CD4-positive, alpha-beta T cell treated with Interleukin-21 for 1 hour (primary cell): ENCODE results near the gene SNTG2.

Experiments
- DNase-seq: peaks from one replicate; pipeline ENCODE4 v3.0.0-alpha.2; 2020

SNTG2 gene

GRCh38 chr2:1249897-1250687 is 299.4 kb downstream of the SNTG2 start:
- DNase-seq, result no peak

- no peak for DNase-seq
Measured at GRCh38 chr2:1251520-1251919, 300.9 kb downstream of the SNTG2 start.

DNA sequence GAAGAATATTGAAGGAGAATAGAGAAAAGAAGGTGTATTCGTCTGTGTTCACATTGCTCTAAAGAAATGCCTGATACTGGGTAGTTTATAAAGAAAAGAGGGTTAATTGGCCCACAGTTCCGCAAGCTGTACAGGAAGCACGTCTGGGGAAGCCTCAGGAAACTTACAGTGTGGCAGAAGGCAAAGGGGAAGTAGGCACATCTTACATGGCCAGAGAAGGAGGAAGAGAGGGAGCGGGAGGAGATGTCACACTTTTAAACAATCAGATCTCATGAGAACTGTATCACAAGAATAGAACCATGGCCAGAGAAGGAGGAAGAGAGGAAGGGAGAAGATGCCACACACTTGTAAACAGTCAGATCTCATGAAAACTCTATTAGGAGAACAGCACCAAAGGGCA is 303.0 kb downstream of the SNTG2 start:
- DNase-seq, result no peak

DNA sequence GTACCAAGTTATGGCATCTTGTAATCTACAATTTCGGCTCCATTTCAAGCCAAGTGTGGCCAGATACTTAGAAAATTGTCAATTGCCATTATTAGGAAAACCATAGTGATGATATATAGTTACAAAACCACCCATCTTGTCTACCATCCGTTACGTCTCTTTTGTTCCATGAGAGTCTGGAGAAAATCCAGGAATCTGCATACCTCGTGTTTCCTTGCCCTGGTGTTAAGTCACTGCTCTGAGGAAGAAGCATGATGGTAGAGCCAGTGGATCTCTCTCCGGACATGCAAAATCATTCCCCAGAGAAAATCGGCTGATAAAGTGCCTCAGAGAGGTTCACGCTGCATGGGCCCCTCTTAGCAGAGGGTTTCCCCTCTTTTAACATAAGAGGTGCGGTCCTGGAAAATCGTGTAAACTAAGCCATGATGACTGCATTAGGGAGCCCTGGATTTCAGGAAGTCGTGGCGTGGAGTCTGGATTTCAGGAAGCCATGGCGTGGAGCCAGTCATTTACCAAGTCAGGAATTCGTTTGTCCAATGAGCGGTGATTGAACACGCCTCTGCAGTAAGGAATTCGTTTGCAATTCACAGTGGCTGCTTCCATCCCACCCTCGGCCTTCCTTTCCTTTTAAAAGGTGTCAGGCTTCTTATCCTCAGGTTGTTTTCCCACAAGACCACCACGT is 304.2 kb downstream of the SNTG2 start:
- DNase-seq, result no peak

- no peak for DNase-seq
Measured at GRCh38 chr2:1256632-1257324, 306.1 kb downstream of the SNTG2 start.

DNA sequence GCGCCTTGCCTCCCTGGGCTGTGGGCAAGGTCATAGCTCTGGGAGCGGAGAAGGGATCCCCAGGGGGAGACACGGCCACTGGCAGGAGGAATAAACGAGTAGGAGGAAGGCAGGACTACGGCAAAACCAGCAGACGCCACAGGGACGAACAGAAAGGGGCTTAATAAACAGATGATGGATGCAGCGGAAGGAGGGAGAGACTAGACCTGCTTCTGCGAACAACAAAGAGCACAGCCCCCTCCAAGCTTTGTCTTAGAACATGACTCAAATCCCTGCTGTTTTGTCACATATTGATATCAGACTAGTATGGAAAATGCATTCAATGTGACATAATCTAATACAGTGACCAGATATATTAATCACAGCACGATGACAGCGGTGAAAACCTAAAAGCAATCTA is 306.7 kb downstream of the SNTG2 start:
- DNase-seq, result no peak

DNA sequence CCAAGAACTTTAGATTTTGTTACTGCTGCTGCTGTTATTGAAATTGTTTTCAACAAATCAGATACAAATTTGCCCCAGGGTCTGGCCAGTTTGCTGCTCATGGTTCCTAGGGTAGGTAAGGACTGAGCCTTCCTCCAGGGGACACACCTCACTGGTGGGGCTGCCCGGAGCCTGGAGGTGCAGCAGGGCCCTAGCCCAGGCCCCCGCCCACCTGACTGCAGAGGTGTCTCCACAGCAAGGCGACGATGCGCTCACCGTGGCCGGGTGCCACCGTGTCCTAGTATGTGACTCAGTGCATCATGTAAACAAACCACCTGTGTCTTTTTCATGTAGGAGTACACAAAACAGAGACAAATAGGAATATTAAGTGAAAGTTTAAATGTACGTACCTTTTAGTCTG is 309.1 kb downstream of the SNTG2 start:
- DNase-seq, result no peak

GRCh38 chr2:1262609-1263008 is 312.0 kb downstream of the SNTG2 start:
- DNase-seq, result no peak

GRCh38 chr2:1265454-1265853 is 314.8 kb downstream of the SNTG2 start:
- DNase-seq, result no peak

- no peak for DNase-seq
Measured at GRCh38 chr2:1266351-1266750, 315.7 kb downstream of the SNTG2 start.

GRCh38 chr2:1268034-1268433 is 317.4 kb downstream of the SNTG2 start:
- no peak for DNase-seq

DNA sequence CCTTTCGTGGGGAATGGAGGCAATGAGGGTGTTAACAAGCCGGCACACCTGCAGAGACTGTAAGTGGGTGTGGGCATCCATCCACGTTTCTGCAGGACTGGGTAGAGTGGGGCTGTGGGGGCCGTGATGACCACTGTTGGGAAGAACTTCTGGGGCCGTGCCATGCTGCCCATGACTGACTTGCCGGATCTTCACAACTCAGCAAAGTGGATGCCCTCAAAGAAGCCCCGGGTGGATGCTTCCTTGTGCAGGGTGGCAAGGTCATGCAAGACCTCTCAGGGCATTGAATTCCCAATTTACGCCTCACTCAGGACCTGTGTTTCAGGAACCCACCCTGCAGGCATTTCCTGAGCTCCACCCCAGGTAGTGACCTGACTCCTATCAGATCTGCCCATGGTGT is 319.2 kb downstream of the SNTG2 start:
- DNase-seq, result no peak

- DNase-seq, result no peak
Measured at GRCh38 chr2:1272835-1273234, 322.2 kb downstream of the SNTG2 start.

- no peak for DNase-seq
Measured at GRCh38 chr2:1277634-1278033, 327.0 kb downstream of the SNTG2 start.

DNA sequence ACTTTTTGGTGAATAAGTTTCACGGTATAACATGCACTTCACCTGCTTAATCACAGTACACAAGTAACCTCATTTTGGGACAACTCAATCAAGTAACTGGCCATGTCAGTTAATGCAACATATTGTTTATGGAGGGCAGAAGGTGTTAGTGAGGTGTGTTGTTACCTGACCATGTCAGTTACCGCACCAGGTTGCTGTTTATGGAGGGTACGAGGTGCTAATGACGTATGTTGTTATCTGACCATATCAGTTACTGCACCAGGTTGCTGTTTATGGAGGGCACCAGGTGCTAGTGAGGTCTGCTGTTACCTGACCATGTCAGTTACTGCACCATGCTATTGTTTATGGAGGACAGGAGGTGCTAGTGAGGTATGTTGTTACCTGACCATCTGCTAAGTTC is 327.5 kb downstream of the SNTG2 start:
- no peak for DNase-seq

DNA sequence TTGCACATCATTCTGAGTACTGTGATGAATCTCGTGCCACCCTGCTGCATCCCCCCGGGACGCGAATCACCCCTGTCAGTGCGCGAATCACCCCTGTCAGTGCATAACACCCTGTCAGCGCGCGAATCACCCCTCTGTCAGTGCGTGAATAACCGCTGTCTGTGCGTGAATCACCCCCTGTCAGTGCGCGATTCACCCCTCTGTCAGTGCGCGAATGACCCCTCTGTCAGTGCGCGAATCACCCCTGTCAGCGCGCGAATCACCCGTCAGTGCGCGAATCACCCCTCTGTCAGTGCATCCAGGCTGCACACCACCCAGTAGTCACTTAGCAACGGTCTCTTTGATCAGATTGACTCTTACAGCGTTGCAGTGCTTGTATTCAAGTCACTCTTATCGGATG is 328.2 kb downstream of the SNTG2 start:
- no peak for DNase-seq

DNA sequence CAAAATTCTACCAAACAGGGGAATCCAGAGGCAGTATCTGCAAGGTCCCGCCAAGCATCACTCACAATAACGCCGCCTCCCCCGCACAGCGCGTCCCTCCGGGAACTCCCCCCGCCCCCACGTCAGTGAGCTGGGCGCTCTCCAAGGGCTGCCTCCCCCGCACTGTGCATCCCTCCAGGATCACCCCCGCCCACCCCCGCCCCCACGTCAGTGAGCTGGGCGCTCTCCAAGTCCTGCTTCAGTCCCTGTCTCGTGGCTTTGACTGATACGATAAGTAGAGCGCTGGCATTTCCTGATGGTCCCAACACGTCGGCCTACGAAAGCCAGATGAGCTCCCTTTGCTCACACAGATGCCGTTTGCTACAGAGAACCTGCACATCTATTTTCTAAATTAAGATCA is 331.9 kb downstream of the SNTG2 start:
- DNase-seq, result no peak

DNA sequence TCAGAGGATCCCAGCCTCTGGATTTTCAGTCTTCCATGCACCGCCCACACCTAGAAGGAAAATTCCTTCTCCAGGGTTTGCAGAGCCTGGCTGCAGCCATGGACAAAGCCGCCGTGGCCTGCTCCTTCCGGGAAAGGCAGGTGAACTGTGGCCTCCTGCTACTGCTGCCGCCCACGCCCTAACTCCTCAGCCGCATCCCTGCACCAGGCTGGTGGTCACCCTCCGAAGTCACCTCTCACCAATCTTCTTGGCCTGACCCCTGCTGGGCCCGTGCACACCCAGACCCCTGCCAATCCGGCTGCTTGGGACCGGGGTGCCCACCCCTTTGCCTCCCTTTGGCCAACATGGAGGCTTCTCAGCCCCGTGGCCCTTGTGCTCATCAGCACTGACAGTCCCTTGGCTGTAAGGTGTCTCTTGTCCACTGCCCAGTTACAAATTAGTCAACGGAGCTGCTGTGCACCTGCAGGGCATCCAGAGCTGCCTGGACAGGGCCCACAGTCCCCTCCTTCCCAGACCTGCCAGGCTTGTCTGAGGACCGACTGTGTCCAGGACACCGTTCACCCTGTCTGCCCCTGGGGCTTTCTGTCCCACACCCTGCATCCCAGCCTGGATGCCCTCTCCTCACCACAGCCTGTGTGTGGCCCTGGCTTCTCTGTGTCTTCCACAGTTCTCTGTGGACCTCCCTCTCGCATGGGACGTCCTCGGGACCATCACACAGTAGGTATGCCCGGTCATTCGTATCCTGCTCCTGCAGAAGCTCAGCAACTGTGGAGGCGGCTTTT is 332.6 kb downstream of the SNTG2 start:
- DNase-seq, result no peak

DNA sequence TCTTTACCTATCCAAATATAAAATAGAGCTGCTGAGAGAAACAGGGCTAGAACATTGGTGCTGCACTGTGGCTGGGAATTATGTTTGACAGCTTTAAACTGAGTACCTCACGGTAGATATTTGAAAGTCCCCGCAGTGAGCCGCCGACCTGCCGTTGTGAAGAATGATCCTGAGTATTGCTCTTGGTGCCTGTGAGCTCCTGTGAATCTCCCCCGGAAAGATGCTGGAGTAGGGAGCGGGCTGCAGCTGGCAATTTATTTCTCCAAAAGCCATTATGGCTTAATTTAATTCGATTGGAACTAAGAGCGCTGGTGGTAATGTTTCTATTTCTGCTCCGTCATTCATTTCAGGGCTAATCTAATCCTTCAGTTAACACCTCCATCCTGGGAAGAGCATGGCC is 333.2 kb downstream of the SNTG2 start:
- DNase-seq, result no peak

GRCh38 chr2:1286929-1287328 is 336.3 kb downstream of the SNTG2 start:
- no peak for DNase-seq

DNA sequence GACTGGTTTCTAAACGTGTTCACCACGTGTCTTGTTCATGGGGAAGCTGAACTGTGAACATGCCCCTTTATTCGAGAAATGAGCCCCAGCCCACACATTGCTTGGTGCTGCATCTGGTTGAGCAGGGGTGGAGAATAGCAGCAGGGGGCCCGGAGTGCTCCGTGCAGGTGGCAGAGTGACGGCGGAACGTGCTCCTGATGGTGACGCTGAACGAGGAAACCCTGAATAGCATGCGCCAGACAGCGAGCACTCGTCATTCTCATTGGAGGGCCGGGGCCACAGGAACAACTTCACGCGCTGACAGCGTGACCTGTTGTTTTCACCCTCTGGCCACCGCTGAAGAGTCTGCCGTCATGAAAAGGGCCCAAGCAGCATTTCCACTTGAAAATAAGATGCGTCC is 336.8 kb downstream of the SNTG2 start:
- DNase-seq, result no peak

- no peak for DNase-seq
Measured at GRCh38 chr2:1294900-1295299, 344.3 kb downstream of the SNTG2 start.

DNA sequence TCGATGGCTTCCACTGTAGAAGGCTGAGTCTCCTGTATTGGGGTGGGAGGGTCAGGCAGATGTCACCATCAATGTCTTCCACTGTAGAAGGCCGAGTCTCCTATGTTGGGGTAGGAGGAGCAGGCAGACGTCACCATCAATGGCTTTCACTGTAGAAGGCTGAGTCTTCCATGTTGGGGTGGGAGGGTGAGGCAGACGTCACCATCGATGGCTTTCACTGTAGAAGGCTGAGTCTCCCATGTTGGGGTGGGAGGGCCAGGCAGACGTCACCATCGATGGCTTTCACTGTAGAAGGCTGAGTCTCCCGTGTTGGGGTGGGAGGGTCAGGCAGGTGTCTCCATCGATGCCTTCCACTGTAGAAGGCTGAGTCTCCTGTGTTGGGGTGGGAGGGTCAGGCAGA is 345.1 kb downstream of the SNTG2 start:
- no peak for DNase-seq
